Thyroid gland (tissue), 4 donors: ENCODE data around the gene ZNF10. TPM values are rescaled to one million over a fixed set of nuclear protein-coding genes. Genes with fewer than 3 reads are reported as not detected.

Source experiments
- DNase-seq, 2 donors: peaks; one replicate each; pipeline ENCODE4 v3.0.0-alpha.2; 2019
- H3K27ac ChIP-seq, 3 donors: fragments of 200-600 bp; sonication (generic); 1 replicate in 2 of 3; 2 replicates in 1 of 3; pipeline ENCODE4 v1.5.1; 2016 to 2019; ENCODE audit warnings: mild to moderate bottlenecking in 1 of 3, moderate library complexity in 1 of 3
- H3K27me3 ChIP-seq: fragments of 200-600 bp; sonication (generic); one replicate; pipeline ENCODE4 v1.5.1; 2019
- H3K36me3 ChIP-seq, 2 donors: fragments of 200-600 bp; sonication (generic); one replicate each; pipeline ENCODE4 v1.5.1; 2016 to 2019
- H3K4me1 ChIP-seq, 2 donors: fragments of 200-600 bp; sonication (generic); one replicate each; pipeline ENCODE4 v1.5.1; 2017 to 2019
- H3K4me3 ChIP-seq, 3 donors: fragments of 200-600 bp; sonication (generic); replicated peaks in 1 of 3; 1 replicate in 2 of 3; 2 replicates in 1 of 3; pipeline ENCODE4 v1.5.1; 2016; ENCODE audit warnings: mild to moderate bottlenecking in 1 of 3
- H3K9me3 ChIP-seq: fragments of 200-600 bp; sonication (generic); one replicate; pipeline ENCODE4 v1.5.1; 2017
- POLR2A ChIP-seq, 2 donors: fragments of 450-650 bp; IDR thresholded peaks; one replicate each; pipeline ENCODE4 v1.6.1; 2017; ENCODE audit warnings: antibody characterized with exemption in 2 of 2, mild to moderate bottlenecking in 2 of 2, moderate library complexity in 1 of 2
- WGBS, 2 donors: methylation state at CpG; one replicate each; pipeline ENCODE4 v1.1.5; 2017; 5-methylcytosine and 5-hydroxymethylcytosine counted together
- intact Hi-C: fragments of 100-400 bp; cut with DNase I; formaldehyde crosslinking; loops from one replicate; pipeline ENCODE4 v1.15.1; 2023
- total RNA-seq, 4 donors: library from RNA; depleted of rRNA; stranded (reverse); fragments of >200 nt; gene quantifications; one replicate each; pipeline ENCODE4 v1.2.3, GENCODE V29; 2016
- TF ChIP-seq, protein P1 (sequence below), 6 experiments: fragments of 200-600 bp in 3 of 6; fragments of 450-650 bp in 3 of 6; sonication (generic) in 3 of 6; IDR thresholded peaks; one replicate each; pipeline ENCODE4 v1.5.1; 2016 to 2019; ENCODE audit warnings: antibody characterized with exemption in 6 of 6, mild to moderate bottlenecking in 2 of 6, inconsistent platforms in 1 of 6, moderate library complexity in 1 of 6

ZNF10 gene
- total RNA-seq, result 10 to 100 TPM; 27.8 to 50.0 (median 37.6) TPM

DNA sequence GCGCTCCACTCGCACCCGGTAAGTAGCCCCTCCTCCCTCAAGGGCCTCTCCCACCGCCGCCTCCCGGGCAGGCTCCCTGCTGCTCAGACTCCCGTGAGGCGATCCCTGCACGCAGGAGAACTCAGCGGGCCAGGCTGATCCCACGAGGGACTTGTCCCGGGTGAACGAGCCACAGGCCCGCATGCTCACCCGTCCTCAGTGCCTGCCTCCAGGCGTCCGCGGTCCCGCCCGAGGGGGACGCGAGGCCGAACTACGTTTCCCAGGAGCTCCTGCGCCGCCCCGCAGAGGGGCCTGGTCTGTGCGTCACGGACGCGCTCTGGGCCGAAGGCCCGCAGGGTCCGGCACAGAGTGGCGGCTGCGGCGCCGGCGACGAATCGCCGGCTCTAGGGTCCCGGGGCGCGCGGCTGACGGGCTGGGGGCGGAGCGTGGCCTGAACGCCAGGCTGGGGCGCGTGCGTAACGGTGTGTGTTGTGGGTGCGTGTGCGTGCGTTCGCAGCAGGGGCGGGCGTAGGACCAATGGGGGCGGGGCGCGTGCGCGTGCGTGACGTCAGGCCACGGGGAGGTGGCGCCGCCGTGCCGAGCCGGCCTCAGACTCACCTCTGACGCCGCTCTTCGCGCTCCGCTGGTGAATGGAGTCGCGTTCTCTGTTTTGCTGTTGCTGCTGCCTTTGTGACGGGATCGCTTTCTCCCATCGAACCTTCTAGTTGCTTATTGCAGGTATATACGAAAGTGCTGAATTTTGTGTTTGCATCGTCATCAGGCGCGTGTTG is at the start of gene ZNF10, which contains the start of gene ZNF891:
ZNF10 (plus strand) TSS at position 590 of the 770 bp plus-strand sequence. CDS start 13,866 bp downstream, outside the sequence.
ZNF891 (minus strand) TSS at position 237 of the 770 bp plus-strand sequence. CDS start 8,356 bp downstream, outside the sequence.
- 0% methylated on average over 18 to 60 of the region's 87 CpGs for WGBS, 2 donors
- Histone ChIP-seq H3K27ac (peak within 1 kb of the TSS; percentile 90 to 95 (median 94)), H3K4me3 (peak within 1 kb of the TSS; percentile 63 to 86 (median 76)), H3K4me1 (peaks cover 6 to 14% of the 10 kb centered on the region in 2 donors), H3K27me3 (no peaks in the 10 kb centered on the region), H3K9me3 (no peaks in the 10 kb centered on the region), H3K36me3 (peaks cover 5 to 12% of the 10 kb centered on the region in 2 donors)
- peak in 1 of 2 donors; percentile 95 for TF ChIP-seq POLR2A (IDR thresholded peaks at IDR 0.05)
- TF ChIP-seq, protein P1, sequence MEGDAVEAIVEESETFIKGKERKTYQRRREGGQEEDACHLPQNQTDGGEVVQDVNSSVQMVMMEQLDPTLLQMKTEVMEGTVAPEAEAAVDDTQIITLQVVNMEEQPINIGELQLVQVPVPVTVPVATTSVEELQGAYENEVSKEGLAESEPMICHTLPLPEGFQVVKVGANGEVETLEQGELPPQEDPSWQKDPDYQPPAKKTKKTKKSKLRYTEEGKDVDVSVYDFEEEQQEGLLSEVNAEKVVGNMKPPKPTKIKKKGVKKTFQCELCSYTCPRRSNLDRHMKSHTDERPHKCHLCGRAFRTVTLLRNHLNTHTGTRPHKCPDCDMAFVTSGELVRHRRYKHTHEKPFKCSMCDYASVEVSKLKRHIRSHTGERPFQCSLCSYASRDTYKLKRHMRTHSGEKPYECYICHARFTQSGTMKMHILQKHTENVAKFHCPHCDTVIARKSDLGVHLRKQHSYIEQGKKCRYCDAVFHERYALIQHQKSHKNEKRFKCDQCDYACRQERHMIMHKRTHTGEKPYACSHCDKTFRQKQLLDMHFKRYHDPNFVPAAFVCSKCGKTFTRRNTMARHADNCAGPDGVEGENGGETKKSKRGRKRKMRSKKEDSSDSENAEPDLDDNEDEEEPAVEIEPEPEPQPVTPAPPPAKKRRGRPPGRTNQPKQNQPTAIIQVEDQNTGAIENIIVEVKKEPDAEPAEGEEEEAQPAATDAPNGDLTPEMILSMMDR (IDR thresholded peaks at IDR 0.05), result peak in 1 of 6 experiments; percentile 6
- intact Hi-C loops, result no loop called here
- DNase-seq, result peak; percentile 96

DNA sequence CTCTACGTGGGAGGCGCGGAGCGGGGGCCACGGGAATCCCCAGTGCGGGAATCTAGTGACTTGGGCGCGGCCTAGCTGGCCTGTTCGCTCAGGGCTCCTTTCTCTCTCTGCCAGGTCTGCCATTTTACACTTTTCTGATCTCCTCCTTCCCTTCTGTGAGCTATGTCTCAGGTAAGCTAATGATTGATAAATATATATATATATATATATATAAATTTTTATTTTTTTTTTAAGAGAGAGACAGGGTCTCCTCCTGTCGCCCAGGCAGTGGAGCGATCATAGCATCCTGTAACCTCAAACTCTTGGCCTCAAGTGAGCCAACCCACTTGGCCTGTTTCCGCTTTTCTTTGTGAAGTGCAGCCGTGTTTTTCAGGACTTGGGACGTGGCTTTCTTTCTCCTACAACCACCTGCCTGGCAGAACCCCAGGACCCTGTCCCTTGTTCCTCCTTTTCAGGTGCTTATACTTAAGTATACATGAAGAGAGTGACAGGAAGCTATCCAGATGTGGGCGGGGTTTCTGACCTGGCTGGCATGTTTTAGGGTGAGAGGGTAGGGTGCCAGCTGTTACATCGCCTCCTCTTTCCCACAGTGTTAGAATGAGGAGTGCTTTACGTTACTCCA is 49.2 kb upstream of the ZNF10 start:
- 23 to 30% methylated on average over 13 to 17 of the region's 17 CpGs for WGBS, 2 donors
- DNase-seq, result peak; percentile 3 to 7
- TF ChIP-seq, protein P1 (IDR thresholded peaks at IDR 0.05), result no peak
- no peak for TF ChIP-seq POLR2A (IDR thresholded peaks at IDR 0.05)

DNA sequence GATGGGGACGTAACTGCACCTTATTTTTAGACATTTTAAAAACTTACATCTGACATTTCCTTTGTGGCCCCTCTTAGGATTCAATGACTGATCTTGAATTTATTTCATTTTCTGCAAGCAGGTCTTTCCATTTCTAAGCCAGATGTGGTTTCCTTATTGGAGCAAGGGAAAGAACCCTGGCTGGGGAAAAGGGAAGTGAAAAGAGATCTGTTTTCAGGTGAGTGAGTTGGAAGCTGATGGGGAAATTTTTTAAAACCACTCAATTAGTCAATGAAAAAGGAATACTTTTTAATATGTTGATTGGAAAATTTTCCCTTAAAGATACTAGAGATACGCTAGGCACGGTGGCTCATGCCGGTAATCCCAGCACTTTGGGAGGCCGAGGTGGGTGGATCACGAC is 47.1 kb upstream of the ZNF10 start:
- WGBS, 2 donors, result 98 to 99% methylated on average over 6 of the region's 6 CpGs
- no peak overlapping the region for H3K27ac ChIP-seq
- H3K4me1 ChIP-seq, result peaks cover 12 to 17% of the 10 kb centered on the region in 2 donors
- H3K36me3 ChIP-seq, result peaks cover 50 to 55% of the 10 kb centered on the region in 2 donors
- H3K27me3 ChIP-seq, result no peaks in the 10 kb centered on the region
- no peak for TF ChIP-seq POLR2A (IDR thresholded peaks at IDR 0.05)
- TF ChIP-seq, protein P1 (IDR thresholded peaks at IDR 0.05), result no peak
- no peak for DNase-seq
- intact Hi-C loops, result no loop called here
- H3K9me3 ChIP-seq, result no peaks in the 10 kb centered on the region
- no peak overlapping the region for H3K4me3 ChIP-seq

More for the DNA sequence above, 49.2 kb upstream of the ZNF10 start:
- peak overlapping the region; percentile 92 to 98 (median 98) for H3K27ac ChIP-seq
- H3K27me3 ChIP-seq, result no peaks in the 10 kb centered on the region
- intact Hi-C loops, result no loop called here
- H3K9me3 ChIP-seq, result no peaks in the 10 kb centered on the region
- H3K36me3 ChIP-seq, result peaks cover 31 to 36% of the 10 kb centered on the region in 2 donors
- peak overlapping the region; percentile 67 to 91 (median 80) for H3K4me3 ChIP-seq
- H3K4me1 ChIP-seq, result peaks cover 12 to 17% of the 10 kb centered on the region in 2 donors

DNA sequence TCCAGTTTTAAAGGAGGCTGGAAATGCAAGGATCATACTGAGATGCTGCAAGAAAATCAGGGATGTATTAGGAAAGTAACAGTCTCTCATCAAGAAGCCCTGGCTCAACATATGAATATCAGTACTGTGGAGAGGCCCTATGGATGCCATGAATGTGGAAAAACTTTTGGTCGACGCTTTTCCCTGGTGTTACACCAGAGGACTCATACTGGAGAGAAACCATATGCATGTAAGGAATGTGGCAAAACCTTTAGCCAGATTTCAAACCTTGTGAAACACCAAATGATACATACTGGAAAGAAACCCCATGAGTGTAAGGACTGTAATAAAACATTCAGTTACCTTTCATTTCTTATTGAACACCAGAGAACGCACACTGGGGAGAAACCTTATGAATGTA is 24.8 kb upstream of the ZNF10 start:
- Histone ChIP-seq H3K4me1 (no peaks in the 10 kb centered on the region), H3K4me3 (no peak overlapping the region), H3K27me3 (no peaks in the 10 kb centered on the region), H3K36me3 (peaks cover 60 to 77% of the 10 kb centered on the region in 2 donors), H3K9me3 (peaks cover 20% of the 10 kb centered on the region), H3K27ac (no peak overlapping the region)
- no peak for TF ChIP-seq POLR2A (IDR thresholded peaks at IDR 0.05)
- TF ChIP-seq, protein P1 (IDR thresholded peaks at IDR 0.05), result no peak
- intact Hi-C loops, result no loop called here
- WGBS, 2 donors, result 96 to 97% methylated on average over 3 of the region's 3 CpGs
- DNase-seq, result no peak
